T47D (cell line): ENCODE measurements around the gene THSD8.
A peak's percentile ranks its signal among the peaks of the same experiment; 100 is the strongest.
"Not testable (repeated sequence)": the region's sequence is repeated elsewhere in the genome, so short reads cannot be mapped to it uniquely, and the experiment has no call there.

Experiments
- DNase-seq, 2 experiments: peaks; one replicate each; pipeline versions ENCODE4 v3.0.0 to v3.0.0-alpha.2; 2011 to 2012; ENCODE audit warnings: low read depth in 1 of 2, low spot score in 1 of 2
- JUND ChIP-seq: IDR thresholded peaks from 2 replicates; pipeline ENCODE4 v1.6.1; 2012; ENCODE audit warnings: low read depth
- in situ Hi-C: cut with HindIII; loops from 2 replicates; pipeline ENCODE4 v1.10.0; 2016; ENCODE audit warnings: low sequenced_read_pairs, low pct_unique_long_range_greater_than_20kb

The THSD8 gene

DNA sequence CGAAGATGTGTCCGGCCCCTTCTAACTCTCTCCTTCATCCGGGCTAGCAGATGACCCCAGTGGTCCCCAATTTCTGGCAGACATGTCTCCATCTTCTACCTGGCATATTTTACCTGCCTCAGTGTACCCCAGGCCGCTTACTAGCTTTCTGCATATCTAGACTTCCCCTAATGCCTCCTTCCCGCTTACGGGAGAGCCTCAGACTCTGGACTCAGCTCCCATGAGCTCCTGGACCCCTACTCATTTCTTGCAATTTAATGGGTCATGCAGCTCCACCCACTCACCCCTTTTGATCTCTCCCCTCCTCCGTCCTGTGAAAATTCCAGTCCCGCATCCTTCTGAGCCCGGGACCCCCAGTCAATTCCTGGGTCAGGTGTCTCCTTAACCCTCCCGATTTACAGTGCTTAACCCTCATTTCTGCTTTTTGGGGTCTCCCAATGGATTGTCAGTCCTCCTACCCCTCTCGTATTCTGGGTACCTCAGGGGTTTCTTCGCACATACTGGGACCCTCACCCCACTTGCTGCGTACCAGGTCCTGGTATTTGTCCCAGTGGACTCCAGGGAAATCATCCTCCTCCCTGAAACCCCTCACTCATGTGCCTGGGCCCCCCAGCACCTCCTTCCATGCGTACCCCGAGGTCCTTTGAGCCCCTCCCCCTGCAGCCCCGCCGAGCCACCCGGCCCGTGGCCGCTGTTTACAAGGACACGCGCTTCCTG, 11.1 kb upstream of the THSD8 start:
- in situ Hi-C loops, result no loop called here
- no peak for TF ChIP-seq JUND
- DNase-seq, result no peak

DNA sequence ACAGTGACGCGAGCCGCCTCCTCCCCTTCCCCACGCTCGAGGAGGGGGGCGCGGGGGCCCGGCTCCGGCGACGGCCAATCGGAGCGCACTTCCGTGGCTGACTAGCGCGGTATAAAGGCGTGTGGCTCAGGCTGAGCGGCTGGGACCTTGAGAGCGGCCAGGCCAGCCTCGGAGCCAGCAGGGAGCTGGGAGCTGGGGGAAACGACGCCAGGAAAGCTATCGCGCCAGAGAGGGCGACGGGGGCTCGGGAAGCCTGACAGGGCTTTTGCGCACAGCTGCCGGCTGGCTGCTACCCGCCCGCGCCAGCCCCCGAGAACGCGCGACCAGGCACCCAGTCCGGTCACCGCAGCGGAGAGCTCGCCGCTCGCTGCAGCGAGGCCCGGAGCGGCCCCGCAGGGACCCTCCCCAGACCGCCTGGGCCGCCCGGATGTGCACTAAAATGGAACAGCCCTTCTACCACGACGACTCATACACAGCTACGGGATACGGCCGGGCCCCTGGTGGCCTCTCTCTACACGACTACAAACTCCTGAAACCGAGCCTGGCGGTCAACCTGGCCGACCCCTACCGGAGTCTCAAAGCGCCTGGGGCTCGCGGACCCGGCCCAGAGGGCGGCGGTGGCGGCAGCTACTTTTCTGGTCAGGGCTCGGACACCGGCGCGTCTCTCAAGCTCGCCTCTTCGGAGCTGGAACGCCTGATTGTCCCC, 10.4 kb upstream of the THSD8 start, which contains the start of gene JUNB:
TSS of gene JUNB (plus strand) at position 142 of the 706 bp plus-strand sequence. CDS start at position 428, 286 bp downstream.
- no peak for TF ChIP-seq JUND
- in situ Hi-C loops, result no loop called here
- peak; percentile 81 to 96 for DNase-seq

DNA sequence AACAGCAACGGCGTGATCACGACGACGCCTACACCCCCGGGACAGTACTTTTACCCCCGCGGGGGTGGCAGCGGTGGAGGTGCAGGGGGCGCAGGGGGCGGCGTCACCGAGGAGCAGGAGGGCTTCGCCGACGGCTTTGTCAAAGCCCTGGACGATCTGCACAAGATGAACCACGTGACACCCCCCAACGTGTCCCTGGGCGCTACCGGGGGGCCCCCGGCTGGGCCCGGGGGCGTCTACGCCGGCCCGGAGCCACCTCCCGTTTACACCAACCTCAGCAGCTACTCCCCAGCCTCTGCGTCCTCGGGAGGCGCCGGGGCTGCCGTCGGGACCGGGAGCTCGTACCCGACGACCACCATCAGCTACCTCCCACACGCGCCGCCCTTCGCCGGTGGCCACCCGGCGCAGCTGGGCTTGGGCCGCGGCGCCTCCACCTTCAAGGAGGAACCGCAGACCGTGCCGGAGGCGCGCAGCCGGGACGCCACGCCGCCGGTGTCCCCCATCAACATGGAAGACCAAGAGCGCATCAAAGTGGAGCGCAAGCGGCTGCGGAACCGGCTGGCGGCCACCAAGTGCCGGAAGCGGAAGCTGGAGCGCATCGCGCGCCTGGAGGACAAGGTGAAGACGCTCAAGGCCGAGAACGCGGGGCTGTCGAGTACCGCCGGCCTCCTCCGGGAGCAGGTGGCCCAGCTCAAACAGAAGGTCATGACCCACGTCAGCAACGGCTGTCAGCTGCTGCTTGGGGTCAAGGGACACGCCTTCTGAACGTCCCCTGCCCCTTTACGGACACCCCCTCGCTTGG, 9.6 kb upstream of the THSD8 start:
- peak in 1 of 2 experiments; percentile 73 for DNase-seq
- in situ Hi-C loops, result no loop called here
- TF ChIP-seq JUND, result no peak

DNA sequence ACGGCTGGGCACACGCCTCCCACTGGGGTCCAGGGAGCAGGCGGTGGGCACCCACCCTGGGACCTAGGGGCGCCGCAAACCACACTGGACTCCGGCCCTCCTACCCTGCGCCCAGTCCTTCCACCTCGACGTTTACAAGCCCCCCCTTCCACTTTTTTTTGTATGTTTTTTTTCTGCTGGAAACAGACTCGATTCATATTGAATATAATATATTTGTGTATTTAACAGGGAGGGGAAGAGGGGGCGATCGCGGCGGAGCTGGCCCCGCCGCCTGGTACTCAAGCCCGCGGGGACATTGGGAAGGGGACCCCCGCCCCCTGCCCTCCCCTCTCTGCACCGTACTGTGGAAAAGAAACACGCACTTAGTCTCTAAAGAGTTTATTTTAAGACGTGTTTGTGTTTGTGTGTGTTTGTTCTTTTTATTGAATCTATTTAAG, 9.0 kb upstream of the THSD8 start:
- in situ Hi-C loops, result no loop called here
- TF ChIP-seq JUND, result no peak
- no peak for DNase-seq

DNA sequence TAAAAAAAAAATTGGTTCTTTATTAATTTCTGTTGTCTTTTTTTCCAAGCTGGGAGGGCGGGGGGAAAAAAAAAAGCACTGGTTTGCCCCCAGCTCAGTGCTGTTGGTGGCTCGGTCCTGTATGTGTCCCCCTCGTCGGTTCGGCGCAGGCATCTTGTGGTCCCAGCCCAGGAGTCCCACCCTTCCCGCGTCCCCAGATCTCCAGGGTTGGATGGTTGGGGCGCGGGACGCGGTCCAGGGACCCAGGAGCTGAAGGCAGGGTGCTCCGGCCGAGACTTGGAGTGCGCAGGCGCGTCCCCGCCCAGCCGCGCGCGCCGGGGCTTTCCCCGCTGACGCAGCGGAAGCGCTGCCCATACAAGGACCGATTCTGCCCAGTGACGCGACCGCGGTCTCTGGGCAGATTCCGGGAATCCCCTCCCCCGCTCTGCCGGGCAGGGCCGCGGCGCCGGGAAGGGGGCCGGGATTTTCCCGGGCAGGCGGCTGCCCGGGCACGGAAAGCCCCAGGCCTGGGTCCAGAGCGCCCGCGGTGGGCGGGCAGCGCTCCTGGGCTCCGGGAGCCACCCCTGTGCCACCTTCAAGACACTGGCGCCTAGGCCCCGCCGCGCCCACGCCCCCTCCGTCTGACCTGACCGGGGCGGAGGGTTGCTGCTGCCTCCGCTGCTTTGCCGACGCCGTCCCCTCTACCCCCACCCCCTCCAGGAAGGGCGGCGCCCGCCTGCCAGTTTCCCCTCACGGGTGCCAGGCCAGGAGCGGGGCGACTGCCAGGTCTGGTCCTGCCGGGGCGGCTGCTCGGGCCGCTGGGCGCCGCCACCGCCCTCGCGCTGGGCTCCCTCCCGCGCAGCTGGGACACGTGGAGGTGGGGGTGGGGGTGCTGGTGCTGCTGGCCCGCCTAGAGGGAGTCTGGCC, 8.3 kb upstream of the THSD8 start:
- in situ Hi-C loops, result no loop called here
- no peak for TF ChIP-seq JUND
- peak; percentile 85 to 93 for DNase-seq

DNA sequence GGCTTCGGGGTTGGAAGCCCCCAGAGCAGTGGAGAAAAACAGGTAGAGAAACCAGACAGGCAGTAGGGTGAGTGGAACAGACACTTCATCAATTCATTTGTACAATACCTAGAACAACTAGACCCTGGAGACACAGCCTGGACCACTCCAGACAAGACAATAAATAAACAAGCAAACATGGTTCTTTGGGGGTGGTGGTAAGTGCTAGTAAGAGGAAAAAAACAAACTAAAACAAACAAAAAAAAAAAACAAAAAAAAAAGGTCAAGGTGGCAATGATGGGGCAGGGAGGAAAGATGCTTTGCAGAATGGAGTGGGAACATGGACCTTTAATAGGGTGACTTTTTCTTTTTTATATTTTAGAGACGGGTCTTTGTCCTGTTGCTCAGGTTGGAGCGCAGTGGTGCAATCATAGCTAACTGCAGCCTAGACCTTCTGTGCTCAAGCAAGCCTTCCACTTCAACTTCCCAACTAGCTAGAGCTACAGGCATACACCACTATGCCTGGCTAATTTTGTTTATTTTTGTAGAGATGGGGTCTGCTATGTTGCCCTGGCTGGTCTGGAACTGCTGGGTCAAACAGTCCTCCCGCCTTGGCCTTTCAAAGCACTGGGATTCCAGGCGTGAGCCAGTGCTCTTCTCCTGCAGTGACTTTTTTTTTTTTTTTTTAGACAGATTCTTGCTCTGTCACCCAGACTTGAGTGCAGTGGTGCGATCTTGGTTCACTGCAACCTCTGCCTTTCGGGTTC, 7.5 kb upstream of the THSD8 start:
- no peak for TF ChIP-seq JUND
- DNase-seq, result no peak
- in situ Hi-C loops, result no loop called here

DNA sequence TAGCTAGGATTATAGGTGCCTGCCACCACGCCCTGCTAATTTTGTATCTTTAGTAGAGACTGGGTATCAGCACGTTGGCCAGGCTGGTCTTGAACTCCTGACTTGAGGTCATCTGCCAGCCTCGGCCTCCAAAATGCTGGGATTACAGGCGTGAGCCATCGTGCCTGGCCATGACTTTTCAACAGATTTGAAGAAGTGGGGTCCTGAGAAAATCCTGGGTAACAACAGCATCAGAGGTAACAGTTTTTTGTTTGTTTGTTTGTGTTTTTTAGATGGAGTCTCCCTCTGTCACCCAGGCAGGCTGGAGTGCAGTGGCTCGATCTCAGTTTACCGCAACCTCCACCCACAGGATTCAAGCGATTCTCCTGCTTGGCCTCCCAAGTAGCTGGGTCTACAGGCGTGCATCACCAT, 6.9 kb upstream of the THSD8 start:
- no peak for TF ChIP-seq JUND
- in situ Hi-C loops, result no loop called here
- no peak for DNase-seq

DNA sequence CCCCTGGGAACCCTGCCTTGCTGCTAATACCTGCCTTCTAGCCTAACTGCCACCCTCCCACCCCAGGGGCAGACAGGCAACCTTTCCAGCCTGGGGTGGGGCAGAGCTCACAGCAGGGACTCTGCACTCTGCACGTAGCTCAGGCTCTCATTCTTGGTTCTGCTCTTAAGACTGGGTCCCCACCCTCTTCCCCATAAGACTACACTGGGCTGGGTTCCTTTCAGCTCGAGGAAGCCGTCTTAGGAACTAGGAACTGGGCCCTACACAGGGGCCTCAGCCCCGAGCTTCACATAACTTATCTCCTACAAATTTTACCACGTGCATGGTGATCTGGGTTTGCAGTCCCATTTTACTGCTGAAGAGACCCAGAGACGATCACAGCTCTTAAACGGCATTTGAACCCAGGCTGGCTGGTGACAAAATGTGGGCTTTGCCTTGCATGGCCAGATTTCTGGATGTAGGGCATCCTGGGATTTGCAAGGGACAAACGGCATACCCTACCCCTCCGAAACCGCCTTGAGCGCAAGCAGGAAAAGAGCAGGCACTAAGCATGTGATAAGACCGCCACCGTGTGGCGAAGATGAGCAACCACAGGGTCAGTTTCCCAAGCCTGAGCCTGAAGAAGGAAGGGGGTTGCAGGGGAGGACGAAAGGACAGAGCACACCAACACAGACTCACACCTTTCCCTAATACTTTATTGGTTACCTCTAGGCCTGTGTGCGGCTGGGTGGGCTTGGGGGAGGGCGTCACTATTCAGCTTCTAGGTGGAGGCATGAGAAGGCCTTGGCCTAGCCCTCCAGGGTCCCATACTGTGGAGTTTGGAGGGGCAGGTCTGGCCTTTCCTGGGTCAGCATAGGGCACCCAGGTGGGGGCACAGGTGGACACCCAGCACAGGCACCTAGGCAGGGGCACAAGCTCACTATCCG, 5.5 kb upstream of the THSD8 start:
- no peak for TF ChIP-seq JUND
- in situ Hi-C loops, result no loop called here

DNA sequence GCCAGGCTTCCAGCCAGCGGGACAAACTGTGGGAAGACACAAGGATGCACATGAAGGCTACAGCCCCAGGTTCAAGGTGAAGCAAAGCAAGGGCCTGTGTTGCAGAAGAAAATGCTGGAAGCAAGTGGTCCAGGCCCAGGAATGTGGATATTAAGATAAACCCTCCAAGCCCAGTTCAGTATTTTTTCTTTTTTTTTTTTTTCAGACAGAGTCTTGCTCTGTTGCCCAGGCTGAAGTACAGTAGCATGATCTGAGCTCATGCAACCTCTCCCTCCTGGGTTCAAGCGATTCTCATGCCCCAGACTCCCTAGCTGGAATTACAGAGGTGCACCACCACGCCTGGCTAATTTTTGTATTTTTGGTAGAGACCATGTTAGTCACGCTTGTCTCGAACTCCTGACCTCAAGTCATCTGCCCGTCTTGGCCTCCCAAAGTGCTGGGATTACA, 4.7 kb upstream of the THSD8 start:
- DNase-seq, result no peak
- in situ Hi-C loops, result no loop called here
- no peak for TF ChIP-seq JUND

More for the DNA sequence above, 5.5 kb upstream of the THSD8 start:
- DNase-seq, result peak in 1 of 2 experiments; percentile 80

DNA sequence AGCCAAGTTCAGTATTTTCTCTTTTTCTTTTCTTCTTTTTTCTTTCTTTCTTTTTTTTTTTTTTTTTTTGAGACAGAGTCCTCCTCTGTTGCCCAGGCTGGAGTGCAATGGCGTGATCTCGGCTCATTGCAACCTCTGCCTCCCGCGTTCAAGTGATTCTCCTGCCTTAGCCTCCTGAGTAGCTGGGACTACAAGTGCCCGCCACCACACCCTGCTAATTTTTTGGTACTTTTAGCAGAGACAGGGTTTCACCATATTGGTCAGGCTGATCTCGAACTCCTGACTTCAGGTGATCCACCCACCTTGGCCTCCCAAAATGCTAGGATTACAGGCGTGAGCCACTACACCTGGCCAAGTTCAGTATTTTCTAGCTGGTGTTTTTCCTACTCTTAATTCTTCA, 4.3 kb upstream of the THSD8 start:
- DNase-seq, in situ Hi-C loops: not testable (repeated sequence)
